Measurements from ENCODE around the gene AADACL4.
A peak's percentile ranks its signal among the peaks of the same experiment; 100 is the strongest.
"Not testable (repeated sequence)": the region's sequence is repeated elsewhere in the genome, so short reads cannot be mapped to it uniquely, and the experiment has no call there.

The AADACL4 gene

DNA sequence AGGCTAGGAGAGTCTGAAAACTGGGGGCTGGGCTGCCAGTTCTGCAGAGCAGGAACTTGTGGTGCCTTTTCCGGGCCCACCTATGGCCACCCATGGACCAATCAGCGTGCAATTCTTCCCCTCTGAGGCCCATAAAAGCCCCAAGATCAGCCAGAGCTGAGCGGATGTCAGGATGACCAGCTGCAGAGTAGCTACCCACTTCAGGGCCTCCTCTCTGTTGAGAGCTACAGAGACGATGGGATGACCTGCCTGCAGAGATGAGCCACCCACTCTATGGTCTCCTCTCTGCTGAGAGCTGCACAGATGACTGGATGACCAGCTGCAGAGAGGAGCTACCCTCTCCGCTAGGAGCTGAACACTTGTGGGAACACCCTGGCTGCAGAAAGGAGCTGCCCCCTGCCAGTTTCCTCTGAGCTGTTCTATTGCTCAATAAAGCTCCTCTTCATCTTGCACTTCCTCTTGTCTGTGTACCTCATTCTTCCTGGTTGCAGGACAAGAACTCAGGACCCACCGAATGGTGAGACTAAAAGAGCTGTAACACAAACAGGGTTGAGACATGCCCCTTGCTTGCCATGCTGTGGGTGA is 12.8 kb upstream of the AADACL4 start:
- DNase-seq = no peak

DNA sequence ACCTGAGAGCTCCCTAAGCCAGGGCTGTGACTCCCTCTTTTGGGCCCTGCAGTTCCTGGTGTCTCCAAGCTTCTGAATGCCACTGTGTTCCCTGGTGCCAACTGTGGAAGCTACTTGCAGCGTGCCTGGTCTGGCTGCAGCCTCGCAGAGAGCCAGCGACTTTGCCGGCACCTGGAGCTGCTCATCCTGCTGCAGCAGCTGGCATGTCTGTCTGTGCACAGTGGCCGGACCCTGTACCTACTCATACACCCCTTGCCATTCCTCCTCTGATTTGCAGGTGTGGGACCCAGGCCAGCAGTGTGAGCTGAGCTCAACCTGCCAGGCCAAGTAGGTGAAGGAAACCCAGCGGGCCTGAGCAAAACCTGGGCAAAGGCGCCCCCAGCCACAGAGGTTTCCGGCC is 12.3 kb upstream of the AADACL4 start:
- DNase-seq = no peak

GRCh38 chr1:12634156-12634555 is 9.7 kb upstream of the AADACL4 start:
- no peak for DNase-seq

GRCh38 chr1:12634696-12635202 is 9.1 kb upstream of the AADACL4 start:
- DNase-seq = no peak

DNA sequence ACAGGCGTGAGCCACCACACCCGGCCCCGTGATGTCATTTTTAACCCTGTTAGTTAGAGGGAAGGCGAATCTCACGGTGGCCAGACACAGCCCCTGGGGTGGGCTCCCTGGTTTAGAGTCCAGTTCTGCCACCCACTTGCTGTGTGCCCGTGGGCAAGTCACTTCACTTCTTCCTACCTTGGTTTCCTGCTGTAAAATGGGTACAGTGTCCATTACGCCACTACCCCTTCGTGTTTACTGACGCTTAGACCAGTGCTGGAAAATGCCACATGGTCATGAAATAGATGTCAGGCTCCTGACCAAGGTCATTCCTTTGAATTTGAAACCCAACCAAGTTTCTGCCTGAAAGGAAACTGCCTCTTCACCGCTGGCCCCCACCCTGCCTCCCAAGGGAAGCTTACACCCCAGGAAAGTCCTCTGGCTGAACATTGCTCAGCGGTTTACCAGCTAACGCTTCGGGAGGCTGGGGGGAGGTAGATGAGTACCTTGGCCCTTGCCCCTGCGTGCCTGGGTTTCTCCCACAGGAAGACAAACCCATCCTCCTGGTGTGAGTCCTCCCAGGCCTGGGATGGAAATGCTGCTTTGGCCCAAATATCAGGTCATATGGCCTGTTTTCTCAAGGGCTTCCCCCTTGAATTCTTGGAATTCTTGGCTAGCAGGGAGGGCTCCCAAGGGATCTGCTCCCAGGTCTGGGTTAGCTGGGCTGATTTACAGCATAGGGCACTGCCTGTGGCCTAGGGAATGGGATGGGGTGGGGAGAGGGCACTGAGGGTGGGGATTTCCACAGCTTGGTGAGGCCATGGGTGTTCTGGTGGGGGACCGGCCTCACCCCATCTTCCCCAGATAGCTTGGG is 7.6 kb upstream of the AADACL4 start:
- no peak for DNase-seq

DNA sequence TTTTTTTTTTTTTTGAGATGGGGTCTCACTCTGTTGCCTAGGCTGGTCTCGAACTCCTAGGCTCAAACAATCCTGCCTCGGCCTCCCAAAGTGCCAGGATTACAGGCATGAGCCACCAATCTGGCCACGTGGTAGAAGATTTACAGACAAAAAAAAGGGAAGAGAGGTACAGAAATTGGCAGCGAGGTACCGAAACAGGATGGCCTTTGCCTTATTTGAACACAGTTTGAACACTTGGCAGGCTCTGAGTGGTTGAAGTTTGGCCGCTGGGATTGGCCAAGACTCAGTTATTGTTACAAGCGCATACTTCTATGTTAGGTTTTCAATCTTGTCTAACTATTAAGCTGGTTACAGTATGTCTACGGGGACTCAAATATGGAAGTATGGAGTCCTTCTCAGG is 6.2 kb upstream of the AADACL4 start:
- no peak for DNase-seq

- DNase-seq = no peak
These were observed 3.5 kb upstream of the AADACL4 start for GRCh38 chr1:12640237-12640957.

- DNase-seq = no peak
These were observed 3.0 kb upstream of the AADACL4 start for GRCh38 chr1:12640958-12641272.

- DNase-seq = no peak
These were observed 806 bp upstream of the AADACL4 start for GRCh38 chr1:12643079-12643478.

DNA sequence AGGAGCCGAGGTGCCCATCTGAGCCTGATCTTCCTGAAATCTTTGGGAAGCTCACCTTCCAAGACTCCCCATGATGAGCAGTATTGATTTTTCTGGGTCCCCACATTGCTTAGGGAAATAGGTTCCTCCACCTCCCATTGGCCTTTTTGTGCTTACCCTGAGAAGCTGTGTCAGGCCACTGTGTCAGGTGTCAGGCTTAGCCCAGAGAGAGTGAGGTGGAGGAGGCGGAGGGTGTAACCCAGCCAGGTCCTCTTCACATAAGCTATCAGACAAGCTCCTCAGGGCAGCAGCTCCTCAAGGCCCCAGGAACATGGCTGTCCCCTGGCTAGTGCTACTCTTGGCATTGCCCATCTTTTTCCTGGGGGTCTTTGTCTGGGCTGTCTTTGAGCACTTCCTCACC is 352 bp downstream of the AADACL4 start:
- no peak for DNase-seq

GRCh38 chr1:12644829-12645228 is 944 bp downstream of the AADACL4 start:
- no peak for DNase-seq

GRCh38 chr1:12645401-12645800 is 1.5 kb downstream of the AADACL4 start:
- not testable (repeated sequence) for DNase-seq

- no peak for DNase-seq
These were observed 4.9 kb downstream of the AADACL4 start for GRCh38 chr1:12648741-12649140.

DNA sequence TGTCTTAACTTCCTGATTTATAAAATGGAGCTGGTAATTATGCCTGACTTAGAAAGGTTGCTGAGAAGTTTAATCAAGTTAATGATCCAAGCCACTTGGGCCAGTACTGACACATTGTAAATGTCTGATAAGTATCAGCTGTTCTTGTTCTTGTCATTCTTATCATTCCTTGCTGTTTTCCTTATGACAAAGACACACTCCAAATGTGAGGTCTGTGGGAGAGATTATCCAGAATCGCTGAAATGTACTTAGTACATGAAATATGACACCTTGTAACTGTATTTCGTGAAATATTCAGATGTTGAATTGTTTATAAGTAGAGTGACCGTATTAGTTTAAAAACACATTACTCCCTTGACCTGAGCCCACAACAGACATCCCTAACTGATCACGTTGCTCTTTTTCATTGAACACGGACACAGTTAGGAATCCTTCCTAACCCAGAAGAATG is 6.1 kb downstream of the AADACL4 start:
- no peak for DNase-seq

DNA sequence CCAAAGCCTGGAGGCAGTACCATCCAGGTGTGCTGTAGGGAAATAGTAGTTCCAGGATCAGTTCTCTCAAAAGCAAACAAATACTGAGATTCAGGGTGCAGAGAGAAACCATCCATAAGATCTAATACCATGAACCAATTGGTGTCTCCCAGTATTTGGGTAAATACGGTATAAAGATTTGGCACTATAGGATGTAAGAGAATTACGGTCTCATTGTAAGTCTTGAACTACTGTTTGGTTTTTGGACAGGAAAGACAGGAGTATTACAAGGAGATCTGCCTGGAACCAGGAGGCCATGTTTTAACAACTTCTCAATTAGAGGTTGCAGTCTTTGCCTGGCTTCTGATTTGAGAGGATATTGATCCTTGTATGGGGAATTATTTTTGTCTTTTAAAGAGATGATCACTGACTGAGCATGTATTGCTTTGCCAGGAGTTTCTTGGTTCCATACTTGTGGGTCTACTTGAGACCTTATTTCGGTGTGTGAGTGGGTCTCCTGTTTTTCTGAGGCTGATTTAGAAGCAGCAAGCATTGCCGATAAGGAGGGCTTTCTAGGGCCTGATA is 10.2 kb downstream of the AADACL4 start:
- no peak for DNase-seq

DNA sequence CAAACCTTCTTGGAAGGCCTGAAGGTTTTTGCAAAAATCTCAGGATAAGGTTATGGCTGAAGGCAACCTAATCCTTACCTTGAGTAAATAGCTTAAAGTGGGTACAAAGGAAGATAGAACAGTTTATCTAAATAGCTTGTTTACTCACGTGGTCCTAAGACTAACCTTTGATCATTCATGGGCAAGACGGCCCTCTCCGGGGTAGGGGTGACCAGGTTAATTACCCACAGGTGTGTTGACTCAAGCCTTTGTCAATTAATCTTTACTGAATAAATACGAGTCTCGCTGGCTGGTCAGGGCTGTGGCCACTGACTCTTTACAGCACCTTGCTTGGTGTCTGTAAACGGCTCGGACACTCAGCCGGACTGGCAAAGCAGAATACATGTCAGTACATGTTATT is 10.8 kb downstream of the AADACL4 start:
- no peak for DNase-seq

DNA sequence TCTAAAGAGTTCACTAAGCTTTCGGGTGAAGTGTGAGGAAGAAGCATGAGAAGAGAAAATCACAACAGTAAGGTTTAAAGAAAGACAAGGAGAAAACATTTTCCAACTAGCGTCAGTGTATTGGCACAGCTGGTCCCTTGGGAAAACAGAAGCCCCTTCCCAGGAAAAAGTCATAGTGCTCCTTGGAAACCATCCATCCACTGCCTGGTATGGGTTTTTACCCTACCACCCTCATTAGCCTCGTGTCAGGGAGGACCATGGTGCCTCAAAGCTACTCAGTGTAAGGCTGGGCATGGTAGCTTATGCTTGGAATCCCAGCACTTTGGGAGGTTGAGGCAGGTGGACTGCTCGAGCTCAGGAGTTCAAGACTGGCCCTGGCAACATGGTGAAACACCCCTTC is 12.7 kb downstream of the AADACL4 start:
- DNase-seq = no peak

DNA sequence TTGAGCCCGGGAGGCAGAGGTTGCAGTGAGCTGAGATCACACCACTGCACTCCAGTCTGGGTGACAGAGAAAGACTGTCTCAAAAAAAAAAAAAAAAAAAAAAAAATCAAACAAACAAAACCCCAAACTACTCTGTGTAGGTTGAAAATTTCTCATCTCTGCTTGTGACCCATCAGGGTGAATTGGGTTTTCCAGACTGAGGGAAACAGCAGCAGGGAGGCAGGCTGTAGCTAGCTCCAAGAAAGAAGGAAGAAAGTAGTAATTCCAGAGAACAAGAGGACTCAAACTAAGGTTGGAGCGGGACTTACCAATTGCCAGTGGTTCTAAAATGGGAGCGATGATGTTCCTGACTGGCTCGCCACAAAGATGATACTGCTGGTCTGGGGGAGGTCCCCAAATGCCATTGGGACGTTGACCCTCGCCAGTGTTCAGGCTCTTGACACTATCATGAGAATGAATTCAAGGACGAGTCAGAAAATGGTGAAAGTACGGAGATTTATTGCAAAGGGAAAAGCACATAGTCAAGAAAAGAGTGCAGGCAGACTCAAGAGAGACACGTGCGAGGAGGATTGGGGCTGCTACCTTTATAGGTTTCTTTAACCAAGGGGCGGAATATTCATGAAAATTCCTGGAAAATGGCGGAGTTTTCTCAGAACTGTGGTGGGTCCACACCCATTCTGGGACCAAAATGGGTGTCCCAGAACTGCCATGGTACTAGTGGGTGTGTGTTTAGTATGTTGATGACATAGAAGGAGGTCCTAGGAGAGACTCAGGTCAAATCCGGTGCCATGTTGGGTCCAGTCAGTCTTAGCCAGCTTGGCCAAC is 13.4 kb downstream of the AADACL4 start:
- no peak for DNase-seq

GRCh38 chr1:12657885-12658512 is 14.1 kb downstream of the AADACL4 start:
- not testable (repeated sequence) for DNase-seq

GRCh38 chr1:12658531-12659453 is 14.9 kb downstream of the AADACL4 start:
- peak; percentile 60 to 76 for DNase-seq

All from activated CD4-positive, alpha-beta T cell treated with anti-CD3 and anti-CD28 coated beads for 4 hours (primary cell).